Breast epithelium (tissue), 3 donors: Measurements from ENCODE around the gene AZI2.

Experiments used
- POLR2A ChIP-seq: fragments of 450-650 bp; IDR thresholded peaks from one replicate; pipeline ENCODE4 v1.6.1; 2016; ENCODE audit warnings: antibody characterized with exemption, mild to moderate bottlenecking, moderate library complexity
- POLR2AphosphoS5 ChIP-seq, 3 donors: sonication (generic); formaldehyde crosslinking; IDR thresholded peaks; one replicate each; pipeline ENCODE4 v1.6.1; 2017; ENCODE audit warnings: antibody characterized with exemption in 3 of 3
- TF ChIP-seq, protein P1 (sequence below), 3 donors: fragments of 450-650 bp; IDR thresholded peaks; one replicate each; pipeline ENCODE4 v1.5.1; 2016 to 2017; ENCODE audit warnings: antibody characterized with exemption in 3 of 3, mild to moderate bottlenecking in 3 of 3, moderate library complexity in 3 of 3

- TF ChIP-seq, protein P1, sequence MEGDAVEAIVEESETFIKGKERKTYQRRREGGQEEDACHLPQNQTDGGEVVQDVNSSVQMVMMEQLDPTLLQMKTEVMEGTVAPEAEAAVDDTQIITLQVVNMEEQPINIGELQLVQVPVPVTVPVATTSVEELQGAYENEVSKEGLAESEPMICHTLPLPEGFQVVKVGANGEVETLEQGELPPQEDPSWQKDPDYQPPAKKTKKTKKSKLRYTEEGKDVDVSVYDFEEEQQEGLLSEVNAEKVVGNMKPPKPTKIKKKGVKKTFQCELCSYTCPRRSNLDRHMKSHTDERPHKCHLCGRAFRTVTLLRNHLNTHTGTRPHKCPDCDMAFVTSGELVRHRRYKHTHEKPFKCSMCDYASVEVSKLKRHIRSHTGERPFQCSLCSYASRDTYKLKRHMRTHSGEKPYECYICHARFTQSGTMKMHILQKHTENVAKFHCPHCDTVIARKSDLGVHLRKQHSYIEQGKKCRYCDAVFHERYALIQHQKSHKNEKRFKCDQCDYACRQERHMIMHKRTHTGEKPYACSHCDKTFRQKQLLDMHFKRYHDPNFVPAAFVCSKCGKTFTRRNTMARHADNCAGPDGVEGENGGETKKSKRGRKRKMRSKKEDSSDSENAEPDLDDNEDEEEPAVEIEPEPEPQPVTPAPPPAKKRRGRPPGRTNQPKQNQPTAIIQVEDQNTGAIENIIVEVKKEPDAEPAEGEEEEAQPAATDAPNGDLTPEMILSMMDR (IDR thresholded peaks at IDR 0.05): no peak
- no peak for TF ChIP-seq POLR2A
- no peak for TF ChIP-seq POLR2AphosphoS5 (IDR thresholded peaks at IDR 0.05)
These were observed 57.7 kb downstream of the AZI2 start for GRCh38 chr3:28290863-28291300.
